ENCODE results near the gene ACADL.

ACADL gene

GRCh38 chr2:210171309-210172218 is 53.7 kb downstream of the ACADL start, which contains the start of gene KANSL1L:
Gene KANSL1L (minus strand): TSS chr2:210171409. CDS start chr2:210154582, 16,827 bp downstream.
- H3K14ac ChIP-seq (ENCODE audit: low read length) = peak within 1 kb of the TSS; percentile 87
- H3K4me1 ChIP-seq (ENCODE audit: control insufficient read depth in 1 of 2, insufficient read depth in 2 of 2, low read length in 2 of 2) = no peaks in the 10 kb centered on the region
- no peak within 1 kb of the TSS for H3K23ac ChIP-seq (ENCODE audit: low read length)
- peak within 1 kb of the TSS; percentile 92 for H2BK120ac ChIP-seq (ENCODE audit: insufficient read depth, low read length, poor library complexity)
- H3K27ac ChIP-seq (ENCODE audit: low read depth, low read length) = peak within 1 kb of the TSS; percentile 96
- H2AFZ ChIP-seq (ENCODE audit: insufficient read depth, low read length, poor library complexity) = peak within 1 kb of the TSS; percentile 86
- peak within 1 kb of the TSS; percentile 99 for H3K18ac ChIP-seq (ENCODE audit: low read length)
- H2AK5ac ChIP-seq (ENCODE audit: low read length) = peak within 1 kb of the TSS; percentile 23
- H3K9me3 ChIP-seq (ENCODE audit: insufficient read depth, low read depth, low read length) = no peaks in the 10 kb centered on the region
- H2BK12ac ChIP-seq (ENCODE audit: low read length) = no peak within 1 kb of the TSS
- H3K4ac ChIP-seq (ENCODE audit: low read depth, low read length) = peak within 1 kb of the TSS; percentile 35
- H4K91ac ChIP-seq (ENCODE audit: low read depth, low read length) = peak within 1 kb of the TSS; percentile 89
- no CpG with 5 or more reads among the region's 67 CpGs for WGBS (ENCODE audit: extremely low coverage, insufficient coverage, insufficient read length)
- H3K9ac ChIP-seq (ENCODE audit: low read length) = peak within 1 kb of the TSS; percentile 98
- peak within 1 kb of the TSS; percentile 97 for H4K8ac ChIP-seq (ENCODE audit: low read depth, low read length)
- peaks cover 10% of the 10 kb centered on the region for H3K79me1 ChIP-seq (ENCODE audit: low read length)
- no peaks in the 10 kb centered on the region for H3K27me3 ChIP-seq (ENCODE audit: insufficient read depth, low read length)
- DNase-seq = peak; percentile 97 to 98
- peak within 1 kb of the TSS; percentile 96 for H2BK5ac ChIP-seq (ENCODE audit: low read depth, low read length, poor library complexity)
- peak within 1 kb of the TSS; percentile 99 for H3K4me3 ChIP-seq (ENCODE audit: low read depth, low read length)
- peaks cover 3% of the 10 kb centered on the region for H3K79me2 ChIP-seq (ENCODE audit: control insufficient read depth, insufficient read depth, low read length, poor library complexity)
- H3K4me2 ChIP-seq (ENCODE audit: low read length) = peak within 1 kb of the TSS; percentile 96
- peak within 1 kb of the TSS; percentile 79 for H4K12ac ChIP-seq (ENCODE audit: low read depth, low read length)
- no peaks in the 10 kb centered on the region for H3K36me3 ChIP-seq (ENCODE audit: control insufficient read depth in 1 of 2, insufficient read depth in 2 of 2, low read length in 2 of 2)

GRCh38 chr2:210170446-210171303 is 54.6 kb downstream of the ACADL start:
- peak overlapping the region; percentile 82 for H3K4me2 ChIP-seq (ENCODE audit: low read length)
- peak overlapping the region; percentile 96 for H2BK5ac ChIP-seq (ENCODE audit: low read depth, low read length, poor library complexity)
- peak overlapping the region; percentile 79 for H4K12ac ChIP-seq (ENCODE audit: low read depth, low read length)
- peak overlapping the region; percentile 87 for H3K14ac ChIP-seq (ENCODE audit: low read length)
- DNase-seq = peak; percentile 96 to 99
- peaks cover 10% of the 10 kb centered on the region for H3K79me1 ChIP-seq (ENCODE audit: low read length)
- no peak overlapping the region for H2BK12ac ChIP-seq (ENCODE audit: low read length)
- H2AFZ ChIP-seq (ENCODE audit: insufficient read depth, low read length, poor library complexity) = peak overlapping the region; percentile 86
- no CpG with 5 or more reads among the region's 64 CpGs for WGBS (ENCODE audit: extremely low coverage, insufficient coverage, insufficient read length)
- no peaks in the 10 kb centered on the region for H3K4me1 ChIP-seq (ENCODE audit: control insufficient read depth in 1 of 2, insufficient read depth in 2 of 2, low read length in 2 of 2)
- H3K9ac ChIP-seq (ENCODE audit: low read length) = peak overlapping the region; percentile 98
- no peaks in the 10 kb centered on the region for H3K9me3 ChIP-seq (ENCODE audit: insufficient read depth, low read depth, low read length)
- peak overlapping the region; percentile 99 for H3K18ac ChIP-seq (ENCODE audit: low read length)
- H4K91ac ChIP-seq (ENCODE audit: low read depth, low read length) = peak overlapping the region; percentile 89
- no peak overlapping the region for H3K23ac ChIP-seq (ENCODE audit: low read length)
- H3K27me3 ChIP-seq (ENCODE audit: insufficient read depth, low read length) = no peaks in the 10 kb centered on the region
- H3K27ac ChIP-seq (ENCODE audit: low read depth, low read length) = peak overlapping the region; percentile 96
- H3K79me2 ChIP-seq (ENCODE audit: control insufficient read depth, insufficient read depth, low read length, poor library complexity) = peaks cover 3% of the 10 kb centered on the region
- peak overlapping the region; percentile 92 for H2BK120ac ChIP-seq (ENCODE audit: insufficient read depth, low read length, poor library complexity)
- peak overlapping the region; percentile 23 for H2AK5ac ChIP-seq (ENCODE audit: low read length)
- no peaks in the 10 kb centered on the region for H3K36me3 ChIP-seq (ENCODE audit: control insufficient read depth in 1 of 2, insufficient read depth in 2 of 2, low read length in 2 of 2)
- peak overlapping the region; percentile 35 for H3K4ac ChIP-seq (ENCODE audit: low read depth, low read length)
- H3K4me3 ChIP-seq (ENCODE audit: low read depth, low read length) = peak overlapping the region; percentile 99
- peak overlapping the region; percentile 97 for H4K8ac ChIP-seq (ENCODE audit: low read depth, low read length)

GRCh38 chr2:210170196-210170445 is 55.1 kb downstream of the ACADL start:
- Histone ChIP-seq H3K9ac (ENCODE audit: low read length) (peak overlapping the region; percentile 67), H2AK5ac (ENCODE audit: low read length) (no peak overlapping the region), H2BK120ac (ENCODE audit: insufficient read depth, low read length, poor library complexity) (peak overlapping the region; percentile 36), H4K12ac (ENCODE audit: low read depth, low read length) (no peak overlapping the region), H2BK5ac (ENCODE audit: low read depth, low read length, poor library complexity) (peak overlapping the region; percentile 69), H3K36me3 (ENCODE audit: control insufficient read depth in 1 of 2, insufficient read depth in 2 of 2, low read length in 2 of 2) (no peaks in the 10 kb centered on the region), H3K14ac (ENCODE audit: low read length) (peak overlapping the region; percentile 34), H3K4me2 (ENCODE audit: low read length) (peak overlapping the region; percentile 82), H3K27me3 (ENCODE audit: insufficient read depth, low read length) (no peaks in the 10 kb centered on the region), H3K4ac (ENCODE audit: low read depth, low read length) (peak overlapping the region; percentile 34), H3K9me3 (ENCODE audit: insufficient read depth, low read depth, low read length) (no peaks in the 10 kb centered on the region), H4K91ac (ENCODE audit: low read depth, low read length) (no peak overlapping the region), H3K4me3 (ENCODE audit: low read depth, low read length) (peak overlapping the region; percentile 73), H3K4me1 (ENCODE audit: control insufficient read depth in 1 of 2, insufficient read depth in 2 of 2, low read length in 2 of 2) (no peaks in the 10 kb centered on the region), H3K79me1 (ENCODE audit: low read length) (peaks cover 10% of the 10 kb centered on the region), H3K79me2 (ENCODE audit: control insufficient read depth, insufficient read depth, low read length, poor library complexity) (peaks cover 3% of the 10 kb centered on the region), H2AFZ (ENCODE audit: insufficient read depth, low read length, poor library complexity) (peak overlapping the region; percentile 6), H4K8ac (ENCODE audit: low read depth, low read length) (peak overlapping the region; percentile 53), H3K27ac (ENCODE audit: low read depth, low read length) (peak overlapping the region; percentile 90), H2BK12ac (ENCODE audit: low read length) (no peak overlapping the region), H3K23ac (ENCODE audit: low read length) (no peak overlapping the region), H3K18ac (ENCODE audit: low read length) (no peak overlapping the region)
- no CpG with 5 or more reads among the region's 6 CpGs for WGBS (ENCODE audit: extremely low coverage, insufficient coverage, insufficient read length)
- no peak for DNase-seq

- H3K79me2 ChIP-seq (ENCODE audit: control insufficient read depth, insufficient read depth, low read length, poor library complexity) = peaks cover 3% of the 10 kb centered on the region
- no peaks in the 10 kb centered on the region for H3K9me3 ChIP-seq (ENCODE audit: insufficient read depth, low read depth, low read length)
- H3K14ac ChIP-seq (ENCODE audit: low read length) = no peak overlapping the region
- no peak overlapping the region for H2BK12ac ChIP-seq (ENCODE audit: low read length)
- H4K12ac ChIP-seq (ENCODE audit: low read depth, low read length) = no peak overlapping the region
- peak overlapping the region; percentile 67 for H3K9ac ChIP-seq (ENCODE audit: low read length)
- H3K18ac ChIP-seq (ENCODE audit: low read length) = no peak overlapping the region
- WGBS (ENCODE audit: extremely low coverage, insufficient coverage, insufficient read length) = no CpG with 5 or more reads among the region's 6 CpGs
- H3K4ac ChIP-seq (ENCODE audit: low read depth, low read length) = no peak overlapping the region
- no peaks in the 10 kb centered on the region for H3K27me3 ChIP-seq (ENCODE audit: insufficient read depth, low read length)
- no peak overlapping the region for H2BK5ac ChIP-seq (ENCODE audit: low read depth, low read length, poor library complexity)
- DNase-seq = peak; percentile 16 to 85
- H3K79me1 ChIP-seq (ENCODE audit: low read length) = peaks cover 10% of the 10 kb centered on the region
- H3K23ac ChIP-seq (ENCODE audit: low read length) = no peak overlapping the region
- no peak overlapping the region for H4K91ac ChIP-seq (ENCODE audit: low read depth, low read length)
- no peak overlapping the region for H4K8ac ChIP-seq (ENCODE audit: low read depth, low read length)
- peak overlapping the region; percentile 82 for H3K4me2 ChIP-seq (ENCODE audit: low read length)
- no peaks in the 10 kb centered on the region for H3K4me1 ChIP-seq (ENCODE audit: control insufficient read depth in 1 of 2, insufficient read depth in 2 of 2, low read length in 2 of 2)
- H3K27ac ChIP-seq (ENCODE audit: low read depth, low read length) = peak overlapping the region; percentile 90
- no peak overlapping the region for H2AK5ac ChIP-seq (ENCODE audit: low read length)
- no peak overlapping the region for H2BK120ac ChIP-seq (ENCODE audit: insufficient read depth, low read length, poor library complexity)
- H3K4me3 ChIP-seq (ENCODE audit: low read depth, low read length) = peak overlapping the region; percentile 73
- H2AFZ ChIP-seq (ENCODE audit: insufficient read depth, low read length, poor library complexity) = no peak overlapping the region
- no peaks in the 10 kb centered on the region for H3K36me3 ChIP-seq (ENCODE audit: control insufficient read depth in 1 of 2, insufficient read depth in 2 of 2, low read length in 2 of 2)
Measured at GRCh38 chr2:210169516-210170195, 55.6 kb downstream of the ACADL start.
